Measurements from ENCODE around the gene VSX1. TPM values are rescaled to one million over a fixed set of nuclear protein-coding genes. Genes with fewer than 3 reads are reported as not detected.

Gene VSX1
- total and polyA plus RNA-seq, 2 of the 4 experiments (the other 2 are of a cell fraction) = not detected

GRCh38 chr20:25047766-25048165, 34.2 kb downstream of the VSX1 start:
- Histone ChIP-seq H3K9ac (ENCODE audit: low read depth, low read length) (no peak overlapping the region), H2BK20ac (ENCODE audit: low read depth, low read length) (no peak overlapping the region), H3K36me3 (ENCODE audit: control insufficient read depth, insufficient read depth, low read length) (no peaks in the 10 kb centered on the region), H2AK5ac (ENCODE audit: low read depth, low read length) (no peak overlapping the region), H3K79me1 (ENCODE audit: low read depth in 1 of 2, low read length in 2 of 2) (no peaks in the 10 kb centered on the region), H4K5ac (ENCODE audit: low read depth, low read length) (no peak overlapping the region), H2BK120ac (ENCODE audit: low read depth, low read length) (no peak overlapping the region), H3K23ac (ENCODE audit: low read depth, low read length) (no peak overlapping the region), H3K4me1 (ENCODE audit: control insufficient read depth, insufficient read depth, low read length) (no peaks in the 10 kb centered on the region), H3K4me3 (ENCODE audit: insufficient read depth, low read depth, low read length) (no peak overlapping the region), H3K9me3 (ENCODE audit: control insufficient read depth, insufficient read depth, low read length) (no peaks in the 10 kb centered on the region), H3K27me3 (ENCODE audit: control insufficient read depth, insufficient read depth, low read length) (peaks cover 36% of the 10 kb centered on the region; the same call in 1 of the 2 replicates), H2AK9ac (replicated peaks; ENCODE audit: low read depth, low read length, poor library complexity) (no peak overlapping the region), H4K20me1 (ENCODE audit: insufficient read depth, low read length) (0 out of 2 replicates have a peak, but pooled peaks cover 7% of the 10 kb centered on the region), H3K18ac (ENCODE audit: low read depth, low read length) (no peak overlapping the region), H3K9me1 (ENCODE audit: insufficient read depth, low read length) (peaks cover 2% of the 10 kb centered on the region; the same call in 1 of the 2 replicates), H3K27ac (ENCODE audit: insufficient read depth, low read length) (no peak overlapping the region), H3K14ac (replicated peaks; ENCODE audit: low read depth, low read length) (no peak overlapping the region), H3K4ac (ENCODE audit: low read depth, low read length) (no peak overlapping the region), H2AFZ (replicated peaks; ENCODE audit: low read length, poor library complexity) (no peak overlapping the region), H3K4me2 (ENCODE audit: low read depth, low read length) (no peak overlapping the region), H2BK5ac (ENCODE audit: low read depth, low read length, poor library complexity, severe bottlenecking) (no peak overlapping the region), H2BK15ac (ENCODE audit: low read depth, low read length) (no peak overlapping the region), H4K91ac (ENCODE audit: insufficient read depth, low read depth, low read length) (no peak overlapping the region), H3K56ac (ENCODE audit: extremely low read depth, insufficient read depth, low read length) (no peak overlapping the region), H4K8ac (ENCODE audit: low read depth in 2 of 2, low read length in 2 of 2) (no peak overlapping the region)
- CTCF ChIA-PET = no interaction called here
- DNase-seq (no peak), ATAC-seq (ENCODE audit: low read depth) (no peak)
- TF ChIP-seq POLR2A (IDR thresholded peaks at IDR 0.05; ENCODE audit: low read depth, low read length) (no peak), CTCF (conservative IDR thresholded peaks at IDR 0.05; ENCODE audit: low read depth, low read length) (no peak), CHD1 (IDR thresholded peaks at IDR 0.05; ENCODE audit: low read depth, low read length) (no peak)
- dilution Hi-C loops (cut with HindIII; ENCODE audit: low sequenced_read_pairs, unreplicated experiment) = no loop called here
- in situ Hi-C loops (cut with MboI; ENCODE audit: low sequenced_read_pairs) = no loop called here
- 86% methylated on average over 11 of the region's 13 CpGs; no CpG with 5 or more reads in 1 of the 2 experiments for WGBS, 2 experiments (ENCODE audit: extremely low coverage in 2 of 2, insufficient read length in 1 of 2)
- intact Hi-C loops (cut with micrococcal nuclease) = no loop called here
- POLR2A ChIA-PET (ENCODE audit: unreplicated experiment) = no interaction called here
- BruUV-seq (replicated peaks) = no TSS peak

Data from IMR-90 (cell line).